Loucy (cell line): ENCODE data around the gene FBXO11.

ENCODE experiments used
- EZH2phosphoT487 ChIP-seq: fragments of 200-600 bp; IDR thresholded peaks from 2 replicates; pipeline ENCODE4 v1.6.1; 2018; ENCODE audit warnings: antibody characterized with exemption, mild to moderate bottlenecking, moderate library complexity, borderline replicate concordance
- TF ChIP-seq, protein P1 (sequence below): fragments of 200-600 bp; sonication (generic); conservative IDR thresholded peaks from 2 replicates; pipeline ENCODE4 v1.5.1; 2014; ENCODE audit warnings: mild to moderate bottlenecking, antibody characterized with exemption, low read length

- no peak for TF ChIP-seq EZH2phosphoT487
- TF ChIP-seq, protein P1, sequence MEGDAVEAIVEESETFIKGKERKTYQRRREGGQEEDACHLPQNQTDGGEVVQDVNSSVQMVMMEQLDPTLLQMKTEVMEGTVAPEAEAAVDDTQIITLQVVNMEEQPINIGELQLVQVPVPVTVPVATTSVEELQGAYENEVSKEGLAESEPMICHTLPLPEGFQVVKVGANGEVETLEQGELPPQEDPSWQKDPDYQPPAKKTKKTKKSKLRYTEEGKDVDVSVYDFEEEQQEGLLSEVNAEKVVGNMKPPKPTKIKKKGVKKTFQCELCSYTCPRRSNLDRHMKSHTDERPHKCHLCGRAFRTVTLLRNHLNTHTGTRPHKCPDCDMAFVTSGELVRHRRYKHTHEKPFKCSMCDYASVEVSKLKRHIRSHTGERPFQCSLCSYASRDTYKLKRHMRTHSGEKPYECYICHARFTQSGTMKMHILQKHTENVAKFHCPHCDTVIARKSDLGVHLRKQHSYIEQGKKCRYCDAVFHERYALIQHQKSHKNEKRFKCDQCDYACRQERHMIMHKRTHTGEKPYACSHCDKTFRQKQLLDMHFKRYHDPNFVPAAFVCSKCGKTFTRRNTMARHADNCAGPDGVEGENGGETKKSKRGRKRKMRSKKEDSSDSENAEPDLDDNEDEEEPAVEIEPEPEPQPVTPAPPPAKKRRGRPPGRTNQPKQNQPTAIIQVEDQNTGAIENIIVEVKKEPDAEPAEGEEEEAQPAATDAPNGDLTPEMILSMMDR, result no peak
Measured at GRCh38 chr2:47844162-47844561, 62.1 kb downstream of the FBXO11 start.
